ENCODE results near the gene IRF4.

IRF4 gene

GRCh38 chr6:354631-355280, 36.8 kb upstream of the IRF4 start (continued):
- TF ChIP-seq ZNF280D (tag by site-specific recombination; IDR thresholded peaks at IDR 0.05) (no peak), ZNF776 (tag by site-specific recombination; IDR thresholded peaks at IDR 0.05; ENCODE audit: borderline replicate concordance) (no peak)

GRCh38 chr6:355373-356208, 36.0 kb upstream of the IRF4 start:
- CTCF ChIA-PET: interaction anchor here (0.6 to 1.0 kb wide), 4 partner anchors 10 to 367 kb away, joined by 3 to 7 read pairs (median 5); no protein-coding TSS in a partner anchor
- Histone ChIP-seq H3K4me3 (ENCODE audit: low read depth, low read length) (no peak overlapping the region), H3K27ac (ENCODE audit: extremely low read depth, low read depth, low read length) (no peak overlapping the region), H3K4me1 (ENCODE audit: control insufficient read depth, insufficient read depth, low read length) (0 out of 2 replicates have a peak, but pooled peaks cover 3% of the 10 kb centered on the region), H3K36me3 (ENCODE audit: control insufficient read depth in 2 of 2, insufficient read depth in 1 of 2, low read length in 2 of 2) (no peaks in the 10 kb centered on the region), H3K9me3 (ENCODE audit: control insufficient read depth, insufficient read depth, low read depth, low read length) (no peaks in the 10 kb centered on the region)
- POLR2A ChIA-PET: no interaction called here
- TF ChIP-seq ZNF266 (tag by site-specific recombination; IDR thresholded peaks at IDR 0.05; ENCODE audit: low read depth) (no peak), TRIM28 (IDR thresholded peaks at IDR 0.05; ENCODE audit: borderline replicate concordance, low read length) (0 out of 2 replicates have a peak, but pooled peaks have one; percentile 16)

GRCh38 chr6:356828-357251, 34.7 kb upstream of the IRF4 start:
- Histone ChIP-seq H3K4me3 (ENCODE audit: low read depth, low read length) (no peak overlapping the region), H3K36me3 (ENCODE audit: control insufficient read depth in 2 of 2, insufficient read depth in 1 of 2, low read length in 2 of 2) (no peaks in the 10 kb centered on the region), H3K9me3 (ENCODE audit: control insufficient read depth, insufficient read depth, low read depth, low read length) (no peaks in the 10 kb centered on the region), H3K4me1 (ENCODE audit: control insufficient read depth, insufficient read depth, low read length) (0 out of 2 replicates have a peak, but pooled peaks cover 3% of the 10 kb centered on the region), H3K27ac (ENCODE audit: extremely low read depth, low read depth, low read length) (no peak overlapping the region)
- ChIA-PET POLR2A (no interaction called here), CTCF (no interaction called here)
- no peak for TF ChIP-seq ZNF704 (tag by site-specific recombination; IDR thresholded peaks at IDR 0.05)
- TF ChIP-seq KLF8 (tag by site-specific recombination; IDR thresholded peaks at IDR 0.05): no peak
- TF ChIP-seq RBAK (tag by site-specific recombination; IDR thresholded peaks at IDR 0.05): no peak
- TF ChIP-seq ZBTB21 (tag by site-specific recombination; IDR thresholded peaks at IDR 0.05): no peak
- no peak for TF ChIP-seq ZNF837 (tag by site-specific recombination; IDR thresholded peaks at IDR 0.05)
- TF ChIP-seq ZNF221 (tag by site-specific recombination; IDR thresholded peaks at IDR 0.05; ENCODE audit: borderline replicate concordance): no peak
- no peak for TF ChIP-seq TSHZ1 (tag by site-specific recombination; IDR thresholded peaks at IDR 0.05; ENCODE audit: borderline replicate concordance)
- TF ChIP-seq ZNF624 (tag by site-specific recombination; IDR thresholded peaks at IDR 0.05): no peak
- no peak for TF ChIP-seq KLF17 (tag by site-specific recombination; IDR thresholded peaks at IDR 0.05)
- no peak for TF ChIP-seq REST (tag by site-specific recombination; IDR thresholded peaks at IDR 0.05)
- TF ChIP-seq ZNF660 (tag by site-specific recombination; IDR thresholded peaks at IDR 0.05): no peak
- TF ChIP-seq ZNF138 (tag by site-specific recombination; IDR thresholded peaks at IDR 0.05; ENCODE audit: borderline replicate concordance): no peak
- no peak for TF ChIP-seq ZNF169 (tag by site-specific recombination; IDR thresholded peaks at IDR 0.05)
- TF ChIP-seq GFI1B (tag by site-specific recombination; IDR thresholded peaks at IDR 0.05): no peak
- TF ChIP-seq ZNF23 (tag by site-specific recombination; IDR thresholded peaks at IDR 0.05; ENCODE audit: borderline replicate concordance): no peak
